ENCODE measurements around the gene ABCG5. TPM values are rescaled to one million over a fixed set of nuclear protein-coding genes. Genes with fewer than 3 reads are reported as not detected.

The ABCG5 gene
- polyA plus RNA-seq, 6 donors from 2014 or later = not detected

DNA sequence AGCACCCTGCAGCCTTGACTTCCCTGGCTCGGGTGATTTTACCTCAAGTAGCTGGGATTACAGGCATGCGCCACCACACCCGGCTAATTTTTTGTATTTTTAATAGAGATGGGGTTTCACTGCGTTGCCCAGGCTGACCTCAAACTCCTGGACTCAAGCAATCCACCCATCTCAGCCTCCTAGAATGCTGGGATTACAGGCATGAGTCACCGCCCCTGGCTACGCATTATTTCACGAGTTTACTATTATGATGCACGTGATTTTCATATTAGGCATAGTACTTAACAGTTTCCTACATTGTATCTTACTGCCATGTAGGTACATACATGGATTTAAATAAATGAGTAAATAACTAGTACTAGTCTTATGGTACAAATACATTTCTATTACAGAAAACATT, 60.4 kb downstream of the ABCG5 start:
- no peaks in the 10 kb centered on the region for H3K27me3 Mint-ChIP-seq
- no peak for DNase-seq
- H3K27ac Mint-ChIP-seq = no peak overlapping the region
- H3K9me3 Mint-ChIP-seq = no peaks in the 10 kb centered on the region
- H3K4me1 Mint-ChIP-seq = peaks cover 15 to 16% (median 16%) of the 10 kb centered on the region in 3 donors
- peaks cover 0 to 10% of the 10 kb centered on the region in 2 donors for H3K36me3 Mint-ChIP-seq
- no peak overlapping the region for H3K4me3 Mint-ChIP-seq
- ATAC-seq (ENCODE audit: low read depth in 2 of 2) = no peak

DNA sequence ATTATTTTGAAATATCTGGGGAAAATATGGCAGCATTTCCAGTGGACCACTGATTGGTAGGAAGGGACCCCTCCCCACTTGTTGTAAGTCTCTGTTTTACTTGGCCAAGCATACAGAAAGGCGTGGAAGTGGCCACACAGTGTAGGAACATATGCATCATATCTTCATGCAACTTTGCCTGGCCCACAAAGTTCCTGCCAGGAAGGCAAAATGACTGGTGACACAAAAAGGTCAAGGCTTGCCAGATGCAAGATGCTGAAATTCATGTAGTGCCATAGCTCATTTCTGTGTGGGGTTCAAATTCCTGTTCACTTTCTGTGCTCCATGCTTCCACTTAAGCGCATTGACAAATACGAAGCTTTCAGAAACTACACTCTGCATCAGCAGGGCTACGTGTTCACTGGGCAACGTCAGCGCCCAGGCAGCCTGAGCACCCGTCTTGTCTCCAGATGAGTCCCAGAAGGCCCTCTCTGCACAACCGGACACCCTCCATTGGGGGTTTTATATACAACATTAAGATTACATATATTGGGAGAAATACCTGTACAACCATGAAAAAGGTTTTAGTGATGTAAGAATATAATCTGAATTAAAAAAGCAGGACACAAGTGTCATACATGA, 61.2 kb downstream of the ABCG5 start:
- no peak for ATAC-seq (ENCODE audit: low read depth in 2 of 2)
- H3K27ac Mint-ChIP-seq = peak overlapping the region in 1 of 6 donors; percentile 22
- peaks cover 0 to 10% of the 10 kb centered on the region in 2 donors for H3K36me3 Mint-ChIP-seq

DNA sequence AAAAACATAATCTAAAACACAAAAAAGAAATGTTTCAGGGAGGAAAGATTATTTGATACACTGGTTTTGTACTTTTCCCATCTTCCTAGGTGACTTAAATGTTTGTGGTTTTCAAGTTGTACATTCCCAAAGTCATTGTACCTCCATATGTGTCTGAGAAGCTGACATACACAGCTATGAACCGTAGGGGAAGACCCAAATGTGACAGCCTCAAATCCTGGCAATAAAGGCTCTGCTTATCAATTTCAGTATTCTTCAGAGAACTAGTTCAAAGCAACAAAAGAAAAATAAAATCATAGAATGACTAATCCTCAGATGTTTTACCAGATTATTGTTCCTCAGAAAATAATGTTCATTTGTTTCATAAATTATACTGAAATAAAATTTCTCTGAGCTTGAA, 62.3 kb downstream of the ABCG5 start:
- H3K27ac Mint-ChIP-seq = no peak overlapping the region
- peaks cover 0 to 10% of the 10 kb centered on the region in 2 donors for H3K36me3 Mint-ChIP-seq
- no peak for ATAC-seq (ENCODE audit: low read depth in 2 of 2)
- H3K27me3 Mint-ChIP-seq = peaks cover 5 to 14% (median 5%) of the 10 kb centered on the region in 3 donors
- peak overlapping the region in 1 of 8 donors; percentile 15 for H3K4me3 Mint-ChIP-seq
- DNase-seq = no peak
- H3K9me3 Mint-ChIP-seq = no peaks in the 10 kb centered on the region
- H3K4me1 Mint-ChIP-seq = peaks cover 15 to 17% (median 16%) of the 10 kb centered on the region in 3 donors

More for the DNA sequence above, 61.2 kb downstream of the ABCG5 start:
- DNase-seq = no peak
- Mint-ChIP-seq H3K27me3 (peaks cover 0 to 5% (median 0%) of the 10 kb centered on the region in 3 donors), H3K4me1 (peaks cover 15 to 17% (median 16%) of the 10 kb centered on the region in 3 donors), H3K9me3 (no peaks in the 10 kb centered on the region), H3K4me3 (no peak overlapping the region)

DNA sequence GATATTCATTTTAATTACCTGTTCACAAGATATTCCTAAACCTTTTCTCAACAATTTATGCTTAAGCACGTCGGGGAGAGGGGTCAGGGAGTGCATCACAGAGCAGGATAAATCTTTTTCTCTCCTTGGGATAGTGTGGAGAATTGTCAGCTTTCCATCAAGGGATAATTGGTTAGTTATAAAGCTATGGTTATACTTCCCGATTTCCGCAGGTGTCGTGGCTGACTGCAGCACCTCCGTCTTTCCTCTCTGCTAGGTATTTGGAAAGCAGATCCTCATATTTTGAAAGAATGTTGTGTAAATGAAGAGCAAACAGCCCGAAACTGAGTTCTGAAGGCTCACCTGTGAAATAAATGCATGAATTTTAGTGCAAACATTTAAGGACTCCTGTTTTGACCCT, 64.0 kb downstream of the ABCG5 start:
- Mint-ChIP-seq H3K27me3 (peaks cover 5 to 19% (median 13%) of the 10 kb centered on the region in 3 donors), H3K9me3 (no peaks in the 10 kb centered on the region), H3K36me3 (peaks cover 0 to 2% of the 10 kb centered on the region in 2 donors), H3K4me1 (peaks cover 15 to 17% (median 16%) of the 10 kb centered on the region in 3 donors), H3K4me3 (peak overlapping the region; percentile 93 to 98 (median 96)), H3K27ac (peak overlapping the region in 2 of 6 donors; percentile 92 to 94)
- DNase-seq (no peak), ATAC-seq (ENCODE audit: low read depth in 2 of 2) (no peak)

DNA sequence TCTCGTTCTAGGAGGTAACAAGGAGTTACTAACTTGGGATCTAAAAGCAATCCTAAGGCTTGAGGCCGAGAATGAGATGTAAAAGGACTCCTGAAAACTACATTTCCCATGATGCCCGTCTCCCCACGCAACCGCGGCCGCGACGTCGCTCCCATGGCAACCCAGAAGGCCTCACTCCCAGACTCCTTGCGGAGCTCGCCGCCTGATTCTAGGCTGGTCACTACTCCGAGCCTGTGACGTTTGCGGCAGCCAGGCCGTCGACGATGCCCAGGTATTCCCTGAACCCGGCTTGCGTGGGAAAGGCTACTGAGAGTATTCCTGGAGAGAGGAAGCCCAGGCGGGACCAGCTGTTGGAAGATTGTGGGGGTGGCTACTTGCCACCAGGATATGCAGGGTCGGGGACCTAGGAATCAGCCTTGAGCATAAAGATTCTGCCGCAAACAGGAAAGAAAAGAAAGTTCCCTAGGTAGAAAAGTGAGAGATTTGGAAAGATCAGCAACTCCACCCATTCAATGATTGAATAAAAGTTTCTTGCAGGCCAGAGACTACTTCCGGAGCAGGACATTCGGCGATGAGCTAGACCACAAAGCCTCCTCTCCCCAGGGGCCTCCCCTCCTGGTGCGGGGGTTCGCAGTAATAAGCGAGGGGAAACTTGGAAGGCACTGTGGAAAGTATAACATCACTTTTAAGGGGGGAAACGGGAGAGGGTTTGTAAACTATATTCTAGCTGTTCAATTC, 64.6 kb downstream of the ABCG5 start, which contains the start of gene DYNC2LI1:
DYNC2LI1 (plus strand) TSS at position 164 of the 738 bp plus-strand sequence; CDS start at position 264, 100 bp downstream.
- Mint-ChIP-seq H3K4me1 (peaks cover 15 to 17% (median 16%) of the 10 kb centered on the region in 3 donors), H3K36me3 (no peaks in the 10 kb centered on the region), H3K4me3 (peak within 1 kb of the TSS; percentile 93 to 98 (median 96)), H3K9me3 (peaks cover 0 to 2% (median 0%) of the 10 kb centered on the region in 7 donors), H3K27ac (peak within 1 kb of the TSS; percentile 77 to 98 (median 94)), H3K27me3 (peaks cover 8 to 22% (median 15%) of the 10 kb centered on the region in 3 donors)
- ATAC-seq (ENCODE audit: low read depth in 2 of 2) = peak; percentile 98 to 99
- DNase-seq = peak; percentile 72

DNA sequence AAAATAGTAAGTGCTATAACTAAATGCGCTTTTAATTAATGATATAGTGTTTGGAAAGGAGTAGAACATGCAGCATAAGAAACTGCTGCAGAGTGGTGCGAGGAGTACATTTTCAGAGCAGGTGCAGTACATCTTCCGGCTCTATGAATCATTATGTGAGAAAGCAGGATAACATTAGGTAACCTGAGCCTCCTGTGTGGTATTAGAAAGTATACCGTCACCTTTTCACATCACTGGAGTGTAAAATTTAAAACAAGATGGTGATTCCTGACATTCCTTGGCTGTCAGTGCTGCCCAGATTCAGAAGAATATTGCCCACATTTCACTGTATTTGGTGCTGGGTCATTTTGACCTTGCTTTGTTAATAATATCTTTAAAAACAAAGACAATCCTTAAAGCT, 72.6 kb downstream of the ABCG5 start:
- no peak overlapping the region for H3K4me3 Mint-ChIP-seq
- peaks cover 0 to 6% (median 0%) of the 10 kb centered on the region in 7 donors for H3K9me3 Mint-ChIP-seq
- no peaks in the 10 kb centered on the region for H3K4me1 Mint-ChIP-seq
- no peaks in the 10 kb centered on the region for H3K36me3 Mint-ChIP-seq
- H3K27ac Mint-ChIP-seq = no peak overlapping the region
- DNase-seq (no peak), ATAC-seq (ENCODE audit: low read depth in 2 of 2) (no peak)
- peaks cover 12 to 16% (median 12%) of the 10 kb centered on the region in 3 donors for H3K27me3 Mint-ChIP-seq

DNA sequence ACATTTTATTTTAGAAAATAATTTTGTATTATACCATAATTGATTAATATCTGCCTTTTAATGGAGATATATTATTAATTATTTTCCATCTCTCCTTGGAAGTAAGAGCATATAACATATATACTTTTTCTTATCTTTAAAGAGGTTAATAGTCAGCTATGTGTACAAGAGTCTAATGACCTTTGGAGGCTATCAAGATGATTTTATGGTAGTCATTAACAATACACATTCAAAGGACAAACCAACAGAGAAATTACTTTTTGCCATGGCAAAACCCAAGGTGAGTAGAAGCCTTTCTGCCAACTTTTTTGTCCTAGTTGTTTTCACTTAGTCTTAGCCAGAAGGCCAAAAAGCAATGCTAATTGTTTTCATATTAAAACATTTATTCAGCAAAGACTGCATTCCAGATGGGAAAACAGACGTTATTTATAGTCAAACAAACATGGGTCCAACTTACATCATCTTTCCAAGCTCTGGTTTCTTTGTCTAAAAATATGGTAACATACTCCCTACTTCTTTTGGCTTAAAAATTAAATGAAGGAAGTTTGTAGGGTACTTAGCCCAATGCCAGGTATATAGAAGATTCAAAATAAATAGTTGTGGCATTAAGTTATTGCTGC, 74.4 kb downstream of the ABCG5 start:
- Mint-ChIP-seq H3K27me3 (peaks cover 6 to 11% (median 10%) of the 10 kb centered on the region in 3 donors), H3K4me3 (no peak overlapping the region)

DNA sequence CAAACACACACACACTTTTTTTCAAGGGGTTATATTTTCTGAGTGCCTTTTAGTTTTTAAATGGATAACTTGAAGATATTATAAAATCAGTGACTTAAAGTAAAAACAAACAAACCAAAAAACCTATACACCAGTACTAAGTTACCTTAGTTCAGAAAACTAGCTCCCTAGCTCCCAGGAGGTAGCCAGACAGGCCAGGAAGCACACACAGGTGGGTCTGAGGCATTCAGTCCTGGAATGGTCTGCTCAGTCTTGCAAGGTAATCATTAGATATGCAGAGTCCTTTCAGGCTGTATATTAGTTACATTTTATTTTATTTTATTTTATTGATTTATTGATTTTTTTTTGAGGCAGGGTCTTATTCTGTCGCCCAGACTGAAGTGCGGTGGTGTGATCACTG, 75.5 kb downstream of the ABCG5 start:
- Mint-ChIP-seq H3K36me3 (no peaks in the 10 kb centered on the region), H3K27me3 (peaks cover 0 to 8% (median 0%) of the 10 kb centered on the region in 3 donors), H3K4me1 (no peaks in the 10 kb centered on the region), H3K9me3 (peaks cover 0 to 6% (median 0%) of the 10 kb centered on the region in 7 donors), H3K4me3 (no peak overlapping the region), H3K27ac (no peak overlapping the region)
- DNase-seq (no peak), ATAC-seq (ENCODE audit: low read depth in 2 of 2) (no peak)

More for the DNA sequence above, 74.4 kb downstream of the ABCG5 start:
- Mint-ChIP-seq H3K36me3 (no peaks in the 10 kb centered on the region), H3K9me3 (peaks cover 0 to 6% (median 0%) of the 10 kb centered on the region in 7 donors), H3K27ac (no peak overlapping the region), H3K4me1 (no peaks in the 10 kb centered on the region)
- ATAC-seq (ENCODE audit: low read depth in 2 of 2) (no peak), DNase-seq (no peak)

Other genes starting within 250 kb of the ABCG5 start
- 10 to 100 TPM in 5 of 6 donors, 1 to 10 TPM in 1; 8.3 to 20.2 (median 13.0) TPM for gene THADA, start 242.8 kb downstream of the ABCG5 start, polyA plus RNA-seq (ENCODE audit: low read depth in 6 of 6)
- gene PLEKHH2, start 201.6 kb downstream of the ABCG5 start, polyA plus RNA-seq (ENCODE audit: low read depth in 6 of 6) = not detected
- not detected for gene C1GALT1C1L, start 162.4 kb downstream of the ABCG5 start, polyA plus RNA-seq (ENCODE audit: low read depth in 6 of 6)
- gene DYNC2LI1, start 64.8 kb downstream of the ABCG5 start, polyA plus RNA-seq (ENCODE audit: low read depth in 6 of 6) = 1 to 10 TPM; 3.1 to 8.1 (median 6.3) TPM
- gene ABCG8, start 132 bp upstream of the ABCG5 start, polyA plus RNA-seq (ENCODE audit: low read depth in 6 of 6) = under 1 TPM in 2 of 6 donors, not detected in 4; 0.05 to 0.12 TPM
- 10 to 100 TPM; 32.2 to 49.4 (median 45.5) TPM for gene LRPPRC, start 157.2 kb upstream of the ABCG5 start, polyA plus RNA-seq (ENCODE audit: low read depth in 6 of 6)